HG03558 (cell line): Measurements from ENCODE around the gene MRPS10.
"Not testable (repeated sequence)": the region's sequence is repeated elsewhere in the genome, so short reads cannot be mapped to it uniquely, and the experiment has no call there.

Experiments used
- ATAC-seq: cut with Tn5 transposase; IDR thresholded peaks from one replicate; pipeline ENCODE4 v1.9.1; 2021; ENCODE audit warnings: moderate number of reproducible peaks; ENCODE audit not compliant: unreplicated experiment; ENCODE audit errors: extremely low read depth

Gene MRPS10

GRCh38 chr6:42182101-42182500 is 35.6 kb downstream of the MRPS10 start:
- ATAC-seq = no peak

- ATAC-seq = no peak
Measured at GRCh38 chr6:42179945-42180313, 37.7 kb downstream of the MRPS10 start.

- ATAC-seq = no peak
Measured at GRCh38 chr6:42179261-42179944, 38.3 kb downstream of the MRPS10 start.

- no peak for ATAC-seq
Measured at GRCh38 chr6:42177514-42178364, 39.9 kb downstream of the MRPS10 start.

GRCh38 chr6:42176981-42177380 is 40.7 kb downstream of the MRPS10 start:
- no peak for ATAC-seq

GRCh38 chr6:42175860-42176259 is 41.8 kb downstream of the MRPS10 start:
- ATAC-seq = no peak

GRCh38 chr6:42173101-42173500 is 44.6 kb downstream of the MRPS10 start, which contains the start of gene GUCA1A:
TSS of gene GUCA1A (plus strand) at chr6:42173364. CDS start at chr6:42173614, 250 bp downstream.
- ATAC-seq = no peak

- no peak for ATAC-seq
Measured at GRCh38 chr6:42171813-42172581, 45.7 kb downstream of the MRPS10 start.

GRCh38 chr6:42169780-42170179 is 47.9 kb downstream of the MRPS10 start:
- ATAC-seq = not testable (repeated sequence)

GRCh38 chr6:42168650-42169049 is 49.0 kb downstream of the MRPS10 start:
- ATAC-seq = no peak

- ATAC-seq = no peak
Measured at GRCh38 chr6:42166444-42167141, 51.1 kb downstream of the MRPS10 start.

GRCh38 chr6:42165016-42165415 is 52.6 kb downstream of the MRPS10 start:
- ATAC-seq = no peak

GRCh38 chr6:42163981-42164380 is 53.7 kb downstream of the MRPS10 start:
- ATAC-seq = no peak

GRCh38 chr6:42162812-42163211 is 54.8 kb downstream of the MRPS10 start:
- no peak for ATAC-seq

- ATAC-seq = no peak
Measured at GRCh38 chr6:42162384-42162783, 55.3 kb downstream of the MRPS10 start.

GRCh38 chr6:42159431-42160024 is 58.1 kb downstream of the MRPS10 start:
- no peak for ATAC-seq

GRCh38 chr6:42158631-42159030 is 59.0 kb downstream of the MRPS10 start:
- no peak for ATAC-seq

GRCh38 chr6:42158011-42158410 is 59.6 kb downstream of the MRPS10 start:
- no peak for ATAC-seq
